ENCODE data around the gene GABRG2. TPM values are rescaled to one million over a fixed set of nuclear protein-coding genes. Genes with fewer than 3 reads are reported as not detected.

Gene GABRG2
- not detected in 2 replicates for total RNA-seq
- not detected in 2 replicates for polyA plus RNA-seq
- polyA plus RNA-seq (2011; cell fraction: cytosol; rRNA removed), result not detected in 2 replicates
- polyA plus RNA-seq (2011; cell fraction: nucleus; rRNA removed), result not detected in 2 replicates
- not detected in 2 replicates for polyA plus RNA-seq (2012)
- not detected in 2 replicates for polyA minus RNA-seq
- polyA minus RNA-seq (2011; cell fraction: cytosol; rRNA and poly(A)+ RNA removed), result not detected
- not detected in 2 replicates for polyA minus RNA-seq (2011; cell fraction: nucleus; rRNA and poly(A)+ RNA removed)
- Bru-seq, nascent RNA, result percentile 2 among the genes with signal in this experiment
- percentile 3 among the genes with signal in this experiment for BruChase-seq, experiment 1, labeled RNA remaining after a 6-hour chase
- BruChase-seq, experiment 2, labeled RNA remaining after a 2-hour chase, result percentile 2 among the genes with signal in this experiment
- long read RNA-seq, result 0 reads

DNA sequence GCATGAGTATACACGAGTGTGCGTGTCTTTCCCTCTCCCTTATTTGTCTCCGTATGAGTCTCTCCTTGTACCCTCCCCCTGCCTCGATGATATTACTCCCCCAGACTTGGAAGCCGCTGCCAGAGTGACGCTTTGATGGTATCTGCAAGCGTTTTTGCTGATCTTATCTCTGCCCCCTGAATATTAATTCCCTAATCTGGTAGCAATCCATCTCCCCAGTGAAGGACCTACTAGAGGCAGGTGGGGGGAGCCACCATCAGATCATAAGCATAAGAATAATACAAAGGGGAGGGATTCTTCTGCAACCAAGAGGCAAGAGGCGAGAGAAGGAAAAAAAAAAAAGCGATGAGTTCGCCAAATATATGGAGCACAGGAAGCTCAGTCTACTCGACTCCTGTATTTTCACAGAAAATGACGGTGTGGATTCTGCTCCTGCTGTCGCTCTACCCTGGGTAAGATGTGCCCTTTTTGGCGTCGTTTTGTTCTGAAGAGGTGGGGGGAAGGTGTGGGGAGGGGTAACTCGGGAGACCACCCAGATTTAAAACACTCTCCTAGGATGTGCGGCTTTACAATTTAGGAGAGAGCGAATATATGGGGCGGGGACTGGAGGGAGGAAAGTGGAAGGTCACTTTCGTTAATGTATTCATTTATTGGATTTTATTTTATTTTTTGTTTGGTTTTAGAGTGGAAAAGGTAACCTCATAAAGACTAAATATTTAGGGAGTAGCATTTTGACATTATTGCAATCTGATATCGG lies at the start of gene GABRG2:
Gene GABRG2, plus strand, starts transcription at position 119 of the 757 bp plus-strand sequence. Its CDS starts 227 bp downstream, at position 346.
- no TSS peak for BruUV-seq (replicated peaks)
- Histone ChIP-seq H3K4me2 (ENCODE audit: insufficient read depth, low read length) (no peak within 1 kb of the TSS), H3K9ac (replicated peaks; ENCODE audit: extremely low read depth, insufficient read depth, low read length) (no peak within 1 kb of the TSS), H4K20me1 (replicated peaks; ENCODE audit: control insufficient read depth, extremely low read depth, insufficient read depth, low read length) (no peaks in the 10 kb centered on the region), H3K9me1 (replicated peaks; ENCODE audit: control insufficient read depth, extremely low read depth, insufficient read depth, low read length) (no peaks in the 10 kb centered on the region), H3K36me3 (ENCODE audit: control insufficient read depth in 2 of 2, extremely low read depth in 1 of 2, insufficient read depth in 2 of 2, low read length in 2 of 2) (no peaks in the 10 kb centered on the region), H3K79me2 (ENCODE audit: control insufficient read depth, insufficient read depth, low read length) (no peaks in the 10 kb centered on the region), H3K27ac (ENCODE audit: insufficient read depth, low read depth, low read length) (no peak within 1 kb of the TSS), H3K27me3 (ENCODE audit: control insufficient read depth in 2 of 2, insufficient read depth in 2 of 2, low read length in 2 of 2) (no peaks in the 10 kb centered on the region), H3K9me3 (replicated peaks; ENCODE audit: control insufficient read depth, insufficient read depth, low read length) (peaks cover 3% of the 10 kb centered on the region), H3K4me1 (ENCODE audit: control insufficient read depth, extremely low read depth, insufficient read depth, low read length) (no peaks in the 10 kb centered on the region), H3K4me3 (replicated peaks in 1 of 3; ENCODE audit: insufficient read depth in 1 of 3, low read depth in 1 of 3, low read length in 3 of 3) (no peak within 1 kb of the TSS), H2AFZ (ENCODE audit: low read depth, low read length) (no peak within 1 kb of the TSS)
- ChIA-PET POLR2A (no interaction called here), CTCF (no interaction called here)
- dilution Hi-C loops (cut with MboI; ENCODE audit: extremely low pct_ligation_motif_present, low sequenced_read_pairs), result no loop called here
- TF ChIP-seq CTCF (IDR thresholded peaks at IDR 0.05; ENCODE audit: extremely low read depth in 1 of 2, insufficient read depth in 1 of 2, low read depth in 1 of 2, low read length in 2 of 2) (no peak), POLR2A (IDR thresholded peaks at IDR 0.05; ENCODE audit: low read depth, low read length) (no peak), MYC (IDR thresholded peaks at IDR 0.05; ENCODE audit: low read depth, low read length) (no peak), EZH2 (IDR thresholded peaks at IDR 0.05; ENCODE audit: borderline replicate concordance, low read depth, low read length, severe bottlenecking) (no peak), FOS (IDR thresholded peaks at IDR 0.05; ENCODE audit: borderline replicate concordance, insufficient read depth, low read length) (no peak), JUN (IDR thresholded peaks at IDR 0.05; ENCODE audit: borderline replicate concordance, insufficient read depth, insufficient read length, low read depth) (no peak), POLR2AphosphoS5 (IDR thresholded peaks at IDR 0.05; ENCODE audit: insufficient read depth, low read depth, low read length) (no peak), GATA2 (IDR thresholded peaks at IDR 0.05; ENCODE audit: insufficient read depth, insufficient read length, low read depth, low read length) (no peak)
- TF ChIP-seq, protein P1, sequence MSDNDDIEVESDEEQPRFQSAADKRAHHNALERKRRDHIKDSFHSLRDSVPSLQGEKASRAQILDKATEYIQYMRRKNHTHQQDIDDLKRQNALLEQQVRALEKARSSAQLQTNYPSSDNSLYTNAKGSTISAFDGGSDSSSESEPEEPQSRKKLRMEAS (IDR thresholded peaks at IDR 0.05; ENCODE audit: insufficient read depth, insufficient read length), result no peak
- DNase-seq (ENCODE audit: low read depth, low spot score), result no peak
- intact Hi-C loops (cut with micrococcal nuclease), result no loop called here
- FAIRE-seq, result no peak
